Measurements from ENCODE around the gene XYLT1.
"Not testable (repeated sequence)": the region's sequence is repeated elsewhere in the genome, so short reads cannot be mapped to it uniquely, and the experiment has no call there.

Gene XYLT1, protein sequence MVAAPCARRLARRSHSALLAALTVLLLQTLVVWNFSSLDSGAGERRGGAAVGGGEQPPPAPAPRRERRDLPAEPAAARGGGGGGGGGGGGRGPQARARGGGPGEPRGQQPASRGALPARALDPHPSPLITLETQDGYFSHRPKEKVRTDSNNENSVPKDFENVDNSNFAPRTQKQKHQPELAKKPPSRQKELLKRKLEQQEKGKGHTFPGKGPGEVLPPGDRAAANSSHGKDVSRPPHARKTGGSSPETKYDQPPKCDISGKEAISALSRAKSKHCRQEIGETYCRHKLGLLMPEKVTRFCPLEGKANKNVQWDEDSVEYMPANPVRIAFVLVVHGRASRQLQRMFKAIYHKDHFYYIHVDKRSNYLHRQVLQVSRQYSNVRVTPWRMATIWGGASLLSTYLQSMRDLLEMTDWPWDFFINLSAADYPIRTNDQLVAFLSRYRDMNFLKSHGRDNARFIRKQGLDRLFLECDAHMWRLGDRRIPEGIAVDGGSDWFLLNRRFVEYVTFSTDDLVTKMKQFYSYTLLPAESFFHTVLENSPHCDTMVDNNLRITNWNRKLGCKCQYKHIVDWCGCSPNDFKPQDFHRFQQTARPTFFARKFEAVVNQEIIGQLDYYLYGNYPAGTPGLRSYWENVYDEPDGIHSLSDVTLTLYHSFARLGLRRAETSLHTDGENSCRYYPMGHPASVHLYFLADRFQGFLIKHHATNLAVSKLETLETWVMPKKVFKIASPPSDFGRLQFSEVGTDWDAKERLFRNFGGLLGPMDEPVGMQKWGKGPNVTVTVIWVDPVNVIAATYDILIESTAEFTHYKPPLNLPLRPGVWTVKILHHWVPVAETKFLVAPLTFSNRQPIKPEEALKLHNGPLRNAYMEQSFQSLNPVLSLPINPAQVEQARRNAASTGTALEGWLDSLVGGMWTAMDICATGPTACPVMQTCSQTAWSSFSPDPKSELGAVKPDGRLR

DNA sequence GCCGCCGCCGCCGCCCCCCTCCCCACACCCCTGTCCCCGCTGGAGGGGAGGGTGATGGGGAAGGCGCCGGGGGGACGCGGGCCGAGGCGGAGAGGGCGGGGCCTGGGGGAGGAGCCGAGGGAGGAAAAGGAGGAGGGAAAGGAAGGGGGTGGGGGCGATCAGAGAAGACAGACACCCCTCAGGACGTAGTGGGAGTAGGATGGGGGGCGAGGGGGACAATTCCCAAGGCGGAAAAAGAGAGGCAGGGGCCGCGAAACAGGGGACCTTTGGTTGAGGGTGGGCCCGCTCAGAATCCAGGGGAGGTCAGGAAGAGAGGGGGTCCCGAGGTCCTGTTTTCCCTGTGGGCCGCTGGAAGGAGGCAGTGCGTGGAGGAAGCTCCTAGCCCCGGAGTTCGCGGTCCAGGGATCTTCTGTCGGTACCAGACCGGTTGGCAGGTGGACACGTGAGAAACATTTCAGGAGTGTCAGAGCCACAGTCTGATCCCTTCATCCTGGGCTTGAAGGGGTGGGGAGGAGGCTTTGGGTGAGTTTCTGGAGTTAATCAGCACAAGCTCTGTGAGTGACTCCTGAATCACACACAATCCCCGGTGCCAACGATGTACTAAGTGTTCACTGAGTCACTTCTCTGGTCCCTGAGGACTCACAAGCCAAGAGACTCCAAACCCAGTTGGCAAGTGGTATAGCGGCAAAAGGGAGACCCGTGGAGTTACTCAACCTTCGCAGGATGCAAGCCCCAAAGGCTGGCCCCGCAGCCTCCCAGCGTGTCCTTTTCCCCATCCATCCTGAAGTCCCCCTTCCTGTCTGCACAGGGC, at the start of gene XYLT1:
Gene XYLT1 (minus strand): TSS at position 53 of the 811 bp plus-strand sequence. CDS start 164 bp downstream, outside the sequence.
- peak; percentile 22 to 42 for ATAC-seq (replicated peaks)
- no peaks in the 10 kb centered on the region for H3K27me3 Mint-ChIP-seq
- H3K36me3 Mint-ChIP-seq = peaks cover 34 to 48% of the 10 kb centered on the region in 2 donors
- DNase-seq = no peak
- H3K4me3 Mint-ChIP-seq = peak within 1 kb of the TSS; percentile 91
- H3K9me3 Mint-ChIP-seq = no peaks in the 10 kb centered on the region
- peaks cover 50 to 75% of the 10 kb centered on the region in 2 donors for H3K4me1 Mint-ChIP-seq
- peak within 1 kb of the TSS; percentile 91 for H3K27ac Mint-ChIP-seq

DNA sequence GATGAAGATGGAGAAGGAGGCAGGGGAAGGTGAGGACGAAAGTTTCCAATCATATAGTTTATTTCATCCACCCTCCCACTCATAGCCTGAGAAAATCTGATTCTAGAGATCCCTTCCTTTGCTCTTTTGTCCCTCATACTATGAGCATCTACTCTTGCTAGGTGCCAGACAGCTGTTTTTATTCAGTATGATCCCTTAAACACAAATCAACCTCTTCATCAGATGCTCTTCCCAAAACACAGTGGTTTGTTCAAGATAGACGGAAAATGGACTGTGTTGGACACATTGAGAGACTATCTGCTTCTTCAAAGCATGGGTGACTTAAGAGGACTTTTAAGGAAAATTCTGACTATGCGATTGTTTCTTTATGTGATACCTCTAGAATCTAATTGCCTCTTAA, 49.4 kb upstream of the XYLT1 start:
- Mint-ChIP-seq H3K36me3 (no peaks in the 10 kb centered on the region), H3K27ac (no peak overlapping the region), H3K9me3 (no peaks in the 10 kb centered on the region), H3K27me3 (peaks cover 15 to 31% of the 10 kb centered on the region in 2 donors), H3K4me3 (no peak overlapping the region), H3K4me1 (no peaks in the 10 kb centered on the region)
- ATAC-seq (replicated peaks) (no peak), DNase-seq (no peak)

- ATAC-seq (replicated peaks) = no peak
- Mint-ChIP-seq H3K36me3 (no peaks in the 10 kb centered on the region), H3K4me1 (no peaks in the 10 kb centered on the region)
Measured at GRCh38 chr16:17519101-17519955, 48.6 kb upstream of the XYLT1 start.

DNA sequence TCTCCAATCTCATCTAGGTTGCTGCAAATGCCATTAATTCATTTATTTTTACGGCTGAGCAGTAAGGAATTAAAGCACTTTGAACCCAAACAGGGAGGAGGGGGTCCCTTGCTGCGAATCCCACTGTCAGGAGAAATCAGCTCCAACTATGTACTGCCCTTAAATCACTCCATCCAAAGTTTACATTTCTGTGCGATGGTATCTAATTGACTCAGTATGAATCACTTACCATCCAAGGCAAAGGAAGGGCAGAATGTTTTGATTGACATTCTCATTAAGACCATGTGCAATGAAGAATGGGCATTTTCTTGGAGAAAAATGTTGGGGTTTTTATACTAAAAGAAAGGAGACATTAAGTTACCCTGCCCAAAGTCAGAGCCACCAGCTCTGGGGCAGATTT, 47.7 kb upstream of the XYLT1 start:
- Mint-ChIP-seq H3K4me3 (no peak overlapping the region), H3K27me3 (peaks cover 21 to 37% of the 10 kb centered on the region in 2 donors), H3K36me3 (no peaks in the 10 kb centered on the region), H3K27ac (no peak overlapping the region), H3K4me1 (no peaks in the 10 kb centered on the region), H3K9me3 (no peaks in the 10 kb centered on the region)
- DNase-seq (no peak), ATAC-seq (replicated peaks) (no peak)

More at GRCh38 chr16:17519101-17519955, 48.6 kb upstream of the XYLT1 start:
- Mint-ChIP-seq H3K9me3 (no peaks in the 10 kb centered on the region), H3K27ac (no peak overlapping the region), H3K4me3 (no peak overlapping the region), H3K27me3 (peaks cover 16 to 32% of the 10 kb centered on the region in 2 donors)
- no peak for DNase-seq

- ATAC-seq (replicated peaks) (no peak), DNase-seq (no peak)
- Mint-ChIP-seq H3K27ac (no peak overlapping the region), H3K4me1 (peaks cover 0 to 7% of the 10 kb centered on the region in 2 donors), H3K27me3 (peaks cover 22 to 45% of the 10 kb centered on the region in 2 donors), H3K36me3 (no peaks in the 10 kb centered on the region), H3K4me3 (no peak overlapping the region), H3K9me3 (no peaks in the 10 kb centered on the region)
Measured at GRCh38 chr16:17515421-17516210, 44.9 kb upstream of the XYLT1 start.

- peaks cover 0 to 7% of the 10 kb centered on the region in 2 donors for H3K4me1 Mint-ChIP-seq
- no peak overlapping the region for H3K4me3 Mint-ChIP-seq
- DNase-seq (no peak), ATAC-seq (replicated peaks) (no peak)
- peaks cover 7 to 9% of the 10 kb centered on the region in 2 donors for H3K9me3 Mint-ChIP-seq
- no peak overlapping the region for H3K27ac Mint-ChIP-seq
- H3K27me3 Mint-ChIP-seq = peaks cover 23 to 36% of the 10 kb centered on the region in 2 donors
- peaks cover 0 to 3% of the 10 kb centered on the region in 2 donors for H3K36me3 Mint-ChIP-seq
Measured at GRCh38 chr16:17512636-17513220, 42.0 kb upstream of the XYLT1 start.

DNA sequence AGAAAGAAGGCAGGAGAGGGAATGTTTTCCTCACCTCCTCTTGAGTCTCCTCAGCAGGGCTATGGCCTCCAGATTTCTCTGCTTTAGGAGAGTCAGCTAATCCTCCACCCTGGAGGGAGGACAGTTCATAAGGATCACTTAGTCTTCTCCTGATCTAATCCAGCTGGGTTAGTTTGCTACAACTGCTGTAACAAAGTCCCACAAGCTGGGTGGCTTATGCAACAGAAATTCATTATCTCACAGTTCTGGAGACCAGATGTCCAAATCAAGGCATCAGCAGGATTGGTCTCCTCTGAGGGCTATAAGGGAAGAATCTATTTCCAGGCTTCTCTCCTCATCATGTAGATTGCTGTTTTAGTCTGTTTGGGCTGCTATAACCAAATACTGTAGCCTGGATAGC, 40.6 kb upstream of the XYLT1 start:
- no peak overlapping the region for H3K27ac Mint-ChIP-seq
- H3K4me3 Mint-ChIP-seq = no peak overlapping the region
- H3K36me3 Mint-ChIP-seq = peaks cover 0 to 7% of the 10 kb centered on the region in 2 donors
- peaks cover 0 to 7% of the 10 kb centered on the region in 2 donors for H3K4me1 Mint-ChIP-seq
- ATAC-seq (replicated peaks) = no peak
- peaks cover 7 to 13% of the 10 kb centered on the region in 2 donors for H3K9me3 Mint-ChIP-seq
- DNase-seq = no peak
- peaks cover 21 to 33% of the 10 kb centered on the region in 2 donors for H3K27me3 Mint-ChIP-seq

DNA sequence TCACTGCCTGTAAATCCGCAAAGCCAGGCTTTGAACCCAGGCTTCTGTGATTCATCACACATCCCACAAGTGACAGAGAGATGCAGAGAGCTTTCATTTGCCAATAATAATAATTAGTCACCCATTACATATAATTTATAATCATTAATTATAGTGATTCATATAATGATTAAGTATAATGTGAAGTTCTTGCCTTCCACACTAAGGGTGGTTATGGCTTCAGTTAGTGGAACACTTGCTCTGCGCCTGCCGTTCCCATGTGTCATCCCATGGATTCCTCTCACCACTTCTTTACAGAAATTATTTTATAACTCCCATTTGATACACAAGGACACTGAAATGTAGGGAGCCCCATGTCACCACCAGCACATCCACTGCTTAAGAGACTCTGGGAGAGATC, 39.8 kb upstream of the XYLT1 start:
- peaks cover 0 to 7% of the 10 kb centered on the region in 2 donors for H3K36me3 Mint-ChIP-seq
- no peak for ATAC-seq (replicated peaks)

GRCh38 chr16:17509194-17509593, 38.4 kb upstream of the XYLT1 start:
- DNase-seq = no peak
- no peak for ATAC-seq (replicated peaks)
- H3K4me3 Mint-ChIP-seq = no peak overlapping the region
- H3K4me1 Mint-ChIP-seq = peaks cover 0 to 7% of the 10 kb centered on the region in 2 donors
- H3K27ac Mint-ChIP-seq = no peak overlapping the region
- H3K27me3 Mint-ChIP-seq = peaks cover 16 to 27% of the 10 kb centered on the region in 2 donors
- H3K36me3 Mint-ChIP-seq = peaks cover 0 to 7% of the 10 kb centered on the region in 2 donors
- H3K9me3 Mint-ChIP-seq = peaks cover 7 to 13% of the 10 kb centered on the region in 2 donors

More for the DNA sequence above, 39.8 kb upstream of the XYLT1 start:
- H3K27me3 Mint-ChIP-seq = peaks cover 18 to 30% of the 10 kb centered on the region in 2 donors
- H3K9me3 Mint-ChIP-seq = peaks cover 7 to 13% of the 10 kb centered on the region in 2 donors
- peaks cover 0 to 7% of the 10 kb centered on the region in 2 donors for H3K4me1 Mint-ChIP-seq
- H3K27ac Mint-ChIP-seq = no peak overlapping the region
- no peak for DNase-seq
- H3K4me3 Mint-ChIP-seq = no peak overlapping the region

DNA sequence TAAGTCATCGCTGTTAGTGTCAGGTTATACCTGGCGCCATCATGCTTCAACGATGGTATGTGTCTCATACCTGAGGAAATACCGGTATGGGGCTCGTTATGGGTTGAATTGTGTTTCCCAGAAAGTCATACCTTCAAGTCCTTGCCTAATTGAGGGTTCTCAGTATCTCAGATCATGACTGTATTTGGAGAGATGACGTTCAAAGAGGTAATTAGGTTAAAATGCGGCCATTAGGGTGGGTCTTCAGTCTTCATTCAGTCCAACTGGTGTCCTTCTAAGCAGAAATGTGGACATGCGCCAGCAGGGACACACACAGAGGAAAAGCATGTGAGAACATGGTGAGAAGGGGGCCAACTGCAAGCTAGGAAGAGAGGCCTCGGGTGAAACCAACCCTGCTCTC, 37.5 kb upstream of the XYLT1 start:
- Mint-ChIP-seq H3K9me3 (peaks cover 7 to 13% of the 10 kb centered on the region in 2 donors), H3K4me3 (no peak overlapping the region), H3K36me3 (peaks cover 0 to 7% of the 10 kb centered on the region in 2 donors), H3K27ac (no peak overlapping the region), H3K27me3 (peaks cover 12 to 24% of the 10 kb centered on the region in 2 donors), H3K4me1 (peaks cover 0 to 7% of the 10 kb centered on the region in 2 donors)
- DNase-seq = no peak
- no peak for ATAC-seq (replicated peaks)

- not testable (repeated sequence) for ATAC-seq (replicated peaks); H3K27ac Mint-ChIP-seq; H3K4me1 Mint-ChIP-seq; H3K36me3 Mint-ChIP-seq; DNase-seq; H3K4me3 Mint-ChIP-seq
- Mint-ChIP-seq H3K9me3 (peaks cover 7 to 13% of the 10 kb centered on the region in 2 donors), H3K27me3 (peaks cover 18 to 23% of the 10 kb centered on the region in 2 donors)
Measured at GRCh38 chr16:17507516-17507915, 36.8 kb upstream of the XYLT1 start.

DNA sequence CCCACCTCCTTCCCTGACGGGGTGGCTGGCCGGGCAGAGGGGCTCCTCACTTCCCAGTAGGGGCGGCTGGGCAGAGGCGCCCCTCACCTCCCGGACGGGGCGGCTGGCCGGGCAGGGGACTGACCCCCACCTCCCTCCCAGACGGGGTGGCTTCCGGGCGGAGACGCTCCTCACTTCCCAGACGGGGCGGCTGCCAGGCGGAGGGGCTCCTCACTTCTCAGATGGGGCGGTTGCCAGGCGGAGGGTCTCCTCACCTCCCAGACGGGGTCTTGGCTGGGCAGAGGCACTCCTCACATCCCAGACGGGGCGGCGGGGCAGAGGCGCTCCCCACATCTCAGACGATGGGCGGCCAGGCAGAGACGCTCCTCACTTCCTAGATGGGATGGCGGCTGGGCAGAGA, 35.1 kb upstream of the XYLT1 start:
- not testable (repeated sequence) for H3K4me3 Mint-ChIP-seq; H3K27ac Mint-ChIP-seq; DNase-seq; ATAC-seq (replicated peaks); H3K36me3 Mint-ChIP-seq; H3K4me1 Mint-ChIP-seq
- Mint-ChIP-seq H3K27me3 (peaks cover 16 to 18% of the 10 kb centered on the region in 2 donors), H3K9me3 (peaks cover 7 to 13% of the 10 kb centered on the region in 2 donors)
